HFFc6 (cell line): Measurements from ENCODE around the gene SP6. TPM values are rescaled to one million over a fixed set of nuclear protein-coding genes. Genes with fewer than 3 reads are reported as not detected.

Source experiments
- DNase-seq: peaks from one replicate; pipeline ENCODE4 v3.0.0-alpha.2; 2018
- H3K27ac Mint-ChIP-seq: 2 replicates; pipeline ENCODE4 v1.8.0; 2020; ENCODE audit warnings: mild to moderate bottlenecking, mixed read lengths
- H3K27me3 Mint-ChIP-seq: 2 replicates; pipeline ENCODE4 v1.8.0; 2021; ENCODE audit warnings: mild to moderate bottlenecking, moderate library complexity, mixed read lengths; ENCODE audit not compliant: insufficient read depth
- H3K36me3 Mint-ChIP-seq: 2 replicates; pipeline ENCODE4 v1.8.0; 2021; ENCODE audit warnings: low read depth, mixed read lengths
- H3K4me1 Mint-ChIP-seq: 2 replicates; pipeline ENCODE4 v1.8.0; 2020; ENCODE audit warnings: low read depth, mixed read lengths
- H3K4me3 Mint-ChIP-seq: 2 replicates; pipeline ENCODE4 v1.8.0; 2020; ENCODE audit warnings: mild to moderate bottlenecking, moderate library complexity, mixed read lengths
- H3K9me3 Mint-ChIP-seq: 2 replicates; pipeline ENCODE4 v1.8.0; 2020; ENCODE audit warnings: mild to moderate bottlenecking, mixed read lengths
- total RNA-seq, 6 experiments: library from RNA; stranded (reverse); fragmentation: NEBNext Ultra II Directional; extraction: Animal tissue kit (Norgen Biotek cat#: 25700); gene quantifications; 2 replicates in 1 of 6; 3 replicates in 5 of 6; pipeline ENCODE4 v1.2.3, GENCODE V29; 2021
- TF ChIP-seq, protein P1 (sequence below): fragments of 200-600 bp; sonication (generic); IDR thresholded peaks from 2 replicates; pipeline ENCODE4 v1.5.0; 2021; ENCODE audit warnings: antibody characterized with exemption, mild to moderate bottlenecking

SP6 gene
- total RNA-seq, 6 experiments from 2014 or later, result 0.45 to 1.2 (median 1.1) TPM

DNA sequence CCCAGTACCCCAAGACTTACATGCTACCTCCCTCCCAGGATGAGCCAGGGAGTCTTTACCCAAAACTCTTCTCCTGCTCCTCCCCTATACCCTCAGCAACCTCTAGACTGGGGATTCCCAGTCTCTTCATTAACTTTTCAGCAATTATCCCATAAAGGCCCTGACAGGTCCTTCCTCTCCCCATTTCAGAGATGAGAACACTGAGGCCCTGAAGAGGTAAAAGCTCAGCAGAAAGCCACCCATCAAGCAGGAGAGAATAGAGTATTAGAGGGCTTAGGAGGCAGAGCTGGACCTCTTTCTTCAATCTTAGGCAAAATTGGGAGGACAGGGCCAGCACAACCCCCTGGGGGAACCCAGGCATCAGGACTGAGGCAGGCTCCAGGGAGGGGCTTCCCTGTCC is 5.9 kb upstream of the SP6 start:
- Mint-ChIP-seq H3K27ac (no peak overlapping the region), H3K4me3 (no peak overlapping the region), H3K36me3 (no peaks in the 10 kb centered on the region), H3K27me3 (peaks cover 41% of the 10 kb centered on the region), H3K4me1 (peaks cover 22% of the 10 kb centered on the region), H3K9me3 (no peaks in the 10 kb centered on the region)
- no peak for DNase-seq
- TF ChIP-seq, protein P1, sequence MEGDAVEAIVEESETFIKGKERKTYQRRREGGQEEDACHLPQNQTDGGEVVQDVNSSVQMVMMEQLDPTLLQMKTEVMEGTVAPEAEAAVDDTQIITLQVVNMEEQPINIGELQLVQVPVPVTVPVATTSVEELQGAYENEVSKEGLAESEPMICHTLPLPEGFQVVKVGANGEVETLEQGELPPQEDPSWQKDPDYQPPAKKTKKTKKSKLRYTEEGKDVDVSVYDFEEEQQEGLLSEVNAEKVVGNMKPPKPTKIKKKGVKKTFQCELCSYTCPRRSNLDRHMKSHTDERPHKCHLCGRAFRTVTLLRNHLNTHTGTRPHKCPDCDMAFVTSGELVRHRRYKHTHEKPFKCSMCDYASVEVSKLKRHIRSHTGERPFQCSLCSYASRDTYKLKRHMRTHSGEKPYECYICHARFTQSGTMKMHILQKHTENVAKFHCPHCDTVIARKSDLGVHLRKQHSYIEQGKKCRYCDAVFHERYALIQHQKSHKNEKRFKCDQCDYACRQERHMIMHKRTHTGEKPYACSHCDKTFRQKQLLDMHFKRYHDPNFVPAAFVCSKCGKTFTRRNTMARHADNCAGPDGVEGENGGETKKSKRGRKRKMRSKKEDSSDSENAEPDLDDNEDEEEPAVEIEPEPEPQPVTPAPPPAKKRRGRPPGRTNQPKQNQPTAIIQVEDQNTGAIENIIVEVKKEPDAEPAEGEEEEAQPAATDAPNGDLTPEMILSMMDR, result no peak

DNA sequence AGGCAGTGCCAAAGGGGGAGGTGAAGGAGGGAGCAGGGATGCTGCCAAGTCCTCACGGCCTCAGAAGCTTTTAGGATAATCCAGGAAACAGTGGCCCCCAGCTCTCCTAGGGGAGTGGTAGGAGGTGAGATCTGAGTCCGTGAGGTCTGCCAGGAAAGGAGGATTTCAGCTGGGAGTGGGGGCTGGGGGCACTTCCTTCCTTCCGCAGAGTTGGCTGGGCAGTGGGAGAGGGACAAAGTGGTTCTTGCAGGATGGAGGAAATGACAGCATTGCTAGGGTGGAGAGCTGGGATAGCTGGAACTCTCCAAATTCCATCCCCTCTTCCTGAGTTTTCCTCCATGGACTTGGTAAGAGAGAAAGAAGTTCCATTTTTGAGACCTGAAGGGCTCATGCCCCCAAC is 4.8 kb upstream of the SP6 start:
- H3K36me3 Mint-ChIP-seq, result no peaks in the 10 kb centered on the region
- H3K4me3 Mint-ChIP-seq, result no peak overlapping the region
- peaks cover 41% of the 10 kb centered on the region for H3K27me3 Mint-ChIP-seq

DNA sequence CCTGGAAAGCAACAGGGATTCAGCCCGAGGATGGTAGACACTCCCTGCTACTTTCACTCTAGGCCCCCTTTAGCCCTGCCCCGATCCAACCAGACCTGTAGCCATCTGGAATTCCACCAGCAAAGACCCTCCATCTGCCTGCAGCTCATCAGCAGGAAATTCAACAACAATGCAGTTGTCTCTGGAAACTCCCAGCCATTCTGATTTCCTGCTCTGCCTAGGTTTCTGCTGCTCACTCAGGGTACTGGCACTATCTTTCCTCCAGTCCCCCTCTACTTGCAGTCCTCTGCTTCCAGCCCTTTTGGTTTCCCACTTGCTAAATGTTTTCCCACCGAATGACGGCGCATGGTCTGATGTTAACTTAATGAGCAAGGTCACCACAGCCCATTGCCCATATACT is 2.7 kb upstream of the SP6 start:
- Mint-ChIP-seq H3K27me3 (peaks cover 39% of the 10 kb centered on the region), H3K4me3 (no peak overlapping the region), H3K36me3 (no peaks in the 10 kb centered on the region), H3K4me1 (peaks cover 37% of the 10 kb centered on the region), H3K27ac (no peak overlapping the region), H3K9me3 (no peaks in the 10 kb centered on the region)
- DNase-seq, result no peak
- TF ChIP-seq, protein P1, result no peak

More for the DNA sequence above, 4.8 kb upstream of the SP6 start:
- Mint-ChIP-seq H3K27ac (no peak overlapping the region), H3K9me3 (no peaks in the 10 kb centered on the region), H3K4me1 (peaks cover 22% of the 10 kb centered on the region)
- no peak for DNase-seq
- TF ChIP-seq, protein P1, result no peak

DNA sequence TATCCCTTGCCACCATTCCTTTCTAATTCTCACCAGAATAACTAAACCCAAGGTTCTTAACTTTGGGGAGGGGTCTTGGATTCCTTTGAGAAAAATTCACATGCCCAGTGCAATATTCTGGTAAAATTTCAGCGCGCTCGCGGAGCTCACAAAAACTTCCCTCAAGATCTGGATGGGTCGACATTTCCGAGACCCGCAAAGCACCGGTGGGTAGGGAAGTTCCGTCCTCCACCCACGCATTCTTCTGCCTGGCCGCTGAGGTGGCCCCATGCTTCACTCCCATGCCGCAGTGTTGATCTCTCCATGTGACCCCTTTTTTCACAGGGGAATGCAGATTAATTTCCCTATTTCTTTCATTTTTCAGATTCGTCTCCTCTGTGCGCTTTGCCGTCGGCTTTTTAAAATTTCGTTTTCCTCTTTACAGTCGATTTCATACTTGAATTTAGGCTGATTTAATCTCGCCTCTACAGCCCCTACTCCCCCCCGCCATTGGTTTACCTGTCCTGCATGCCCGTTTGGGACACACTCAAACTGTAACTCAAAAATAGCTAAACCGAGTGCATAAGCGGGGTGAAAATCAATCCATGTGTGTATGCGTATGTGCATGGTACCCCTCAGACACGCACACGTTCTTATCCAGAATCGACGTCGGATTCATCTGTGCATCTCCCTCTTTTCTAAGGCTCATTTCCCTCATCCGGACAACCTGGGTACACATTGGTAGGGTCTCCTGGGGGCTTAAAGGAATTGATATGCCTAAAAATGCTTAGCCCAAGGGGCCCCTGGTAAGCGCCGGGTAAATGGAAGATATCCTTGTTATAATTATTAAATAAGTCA is 1.4 kb upstream of the SP6 start:
- Mint-ChIP-seq H3K36me3 (no peaks in the 10 kb centered on the region), H3K4me3 (peak overlapping the region; percentile 7; the same call in 1 of the 2 replicates), H3K27ac (no peak overlapping the region), H3K27me3 (peaks cover 41% of the 10 kb centered on the region), H3K4me1 (peaks cover 37% of the 10 kb centered on the region), H3K9me3 (no peaks in the 10 kb centered on the region)
- TF ChIP-seq, protein P1, result no peak
- DNase-seq, result no peak

DNA sequence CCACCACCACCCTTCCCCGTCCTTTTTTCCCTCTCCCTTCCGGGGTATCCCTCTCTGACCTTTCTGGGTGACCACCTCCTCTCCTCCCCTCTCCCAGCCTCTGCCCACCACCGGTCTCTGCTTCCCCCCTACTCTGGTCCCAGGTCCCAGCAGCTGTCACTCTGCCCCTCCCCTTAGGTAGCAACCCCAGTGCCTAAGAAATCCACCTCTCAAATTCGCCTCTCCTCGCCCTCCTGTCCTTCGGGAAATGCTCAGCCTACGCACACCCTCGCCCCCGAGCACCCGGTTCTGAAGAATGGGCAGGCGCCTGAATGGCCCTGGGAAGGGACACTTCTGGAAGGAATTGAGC is 775 bp upstream of the SP6 start:
- Mint-ChIP-seq H3K4me1 (peaks cover 37% of the 10 kb centered on the region), H3K9me3 (no peaks in the 10 kb centered on the region), H3K4me3 (peak overlapping the region; percentile 7; the same call in 1 of the 2 replicates), H3K27me3 (peaks cover 42% of the 10 kb centered on the region), H3K36me3 (no peaks in the 10 kb centered on the region), H3K27ac (no peak overlapping the region)
- TF ChIP-seq, protein P1, result no peak
- no peak for DNase-seq
